ENCODE results near the gene TUBA4B. TPM values are rescaled to one million over a fixed set of nuclear protein-coding genes. Genes with fewer than 3 reads are reported as not detected.
A peak's percentile ranks its signal among the peaks of the same experiment; 100 is the strongest.

The TUBA4B gene
- total RNA-seq, 1 donor from 2014 or later: not detected

- H3K4me3 Mint-ChIP-seq (ENCODE audit: low read depth): no peak overlapping the region
- DNase-seq (ENCODE audit: low spot score, unreplicated experiment): no peak
- TF ChIP-seq CTCF (IDR thresholded peaks at IDR 0.05; ENCODE audit: unreplicated experiment): no peak
These were observed 21.4 kb downstream of the TUBA4B start for GRCh38 chr2:219274361-219274921.

GRCh38 chr2:219277703-219278654, 24.9 kb downstream of the TUBA4B start:
- peak; percentile 99 for TF ChIP-seq CTCF (IDR thresholded peaks at IDR 0.05; ENCODE audit: unreplicated experiment)
- DNase-seq (ENCODE audit: low spot score, unreplicated experiment): peak; percentile 73
- Mint-ChIP-seq H3K4me1 (ENCODE audit: low read depth) (peaks cover 22% of the 10 kb centered on the region), H3K27me3 (peaks cover 4% of the 10 kb centered on the region), H3K4me3 (ENCODE audit: low read depth) (peak overlapping the region; percentile 84), H3K9me3 (ENCODE audit: low read depth) (no peaks in the 10 kb centered on the region), H3K27ac (peak overlapping the region; percentile 98), H3K36me3 (ENCODE audit: insufficient read depth) (peaks cover 2% of the 10 kb centered on the region)

More at GRCh38 chr2:219274361-219274921, 21.4 kb downstream of the TUBA4B start:
- Mint-ChIP-seq H3K27ac (peak overlapping the region; percentile 51), H3K9me3 (ENCODE audit: low read depth) (no peaks in the 10 kb centered on the region), H3K27me3 (peaks cover 19% of the 10 kb centered on the region), H3K4me1 (ENCODE audit: low read depth) (peaks cover 15% of the 10 kb centered on the region), H3K36me3 (ENCODE audit: insufficient read depth) (no peaks in the 10 kb centered on the region)

GRCh38 chr2:219278655-219279150, 25.7 kb downstream of the TUBA4B start:
- Mint-ChIP-seq H3K4me1 (ENCODE audit: low read depth) (peaks cover 22% of the 10 kb centered on the region), H3K9me3 (ENCODE audit: low read depth) (no peaks in the 10 kb centered on the region), H3K36me3 (ENCODE audit: insufficient read depth) (peaks cover 4% of the 10 kb centered on the region), H3K4me3 (ENCODE audit: low read depth) (peak overlapping the region; percentile 84), H3K27ac (peak overlapping the region; percentile 98), H3K27me3 (peaks cover 4% of the 10 kb centered on the region)
- no peak for DNase-seq (ENCODE audit: low spot score, unreplicated experiment)
- TF ChIP-seq CTCF (IDR thresholded peaks at IDR 0.05; ENCODE audit: unreplicated experiment): no peak

- Mint-ChIP-seq H3K27ac (peak within 1 kb of the TSS; percentile 98), H3K27me3 (peaks cover 4% of the 10 kb centered on the region), H3K4me3 (ENCODE audit: low read depth) (peak within 1 kb of the TSS; percentile 84), H3K4me1 (ENCODE audit: low read depth) (peaks cover 22% of the 10 kb centered on the region), H3K36me3 (ENCODE audit: insufficient read depth) (peaks cover 4% of the 10 kb centered on the region), H3K9me3 (ENCODE audit: low read depth) (no peaks in the 10 kb centered on the region)
- DNase-seq (ENCODE audit: low spot score, unreplicated experiment): peak; percentile 91
- TF ChIP-seq CTCF (IDR thresholded peaks at IDR 0.05; ENCODE audit: unreplicated experiment): peak; percentile 22
These were observed 26.3 kb downstream of the TUBA4B start, which contains the start of gene DNAJB2 for GRCh38 chr2:219279151-219279915. TSS of gene DNAJB2 (plus strand) at chr2:219279366. CDS start at chr2:219279834, 468 bp downstream.

Measured in progenitor cell of endocrine pancreas (in vitro differentiated cells).